Activated CD8-positive, alpha-beta memory T cell treated with anti-CD3 and anti-CD28 coated beads for 36 hours (primary cell): ENCODE measurements around the gene PYCARD. TPM values are rescaled to one million over a fixed set of nuclear protein-coding genes. Genes with fewer than 3 reads are reported as not detected.
"Not testable (repeated sequence)": the region's sequence is repeated elsewhere in the genome, so short reads cannot be mapped to it uniquely, and the experiment has no call there.

Experiments
- CTCF ChIA-PET: fragments of 350-600 bp; sonication (Branson Sonifier 250); formaldehyde crosslinking; loops from one replicate; lab custom pipeline; 2021; ENCODE audit warnings: antibody characterized with exemption; lab: Charles Lee
- POLR2A ChIA-PET: fragments of 350-600 bp; sonication (Branson Sonifier 250); formaldehyde crosslinking; loops from one replicate; lab custom pipeline; 2021; ENCODE audit warnings: antibody characterized with exemption; lab: Charles Lee
- total RNA-seq, 2 experiments: library from RNA; stranded (reverse); gene quantifications; one replicate each; pipeline ENCODE4 v1.2.3, GENCODE V29; 2021

Gene PYCARD
- 1 to 10 TPM; 5.2 to 6.9 TPM for total RNA-seq

- POLR2A ChIA-PET, result interaction anchor here (0.5 to 2.6 kb wide), 8 partner anchors 9 to 305 kb away, joined by 3 to 13 read pairs (median 4); partner anchors contain the start of genes FUS, RUSF1 and TRIM72
These were observed at the start of gene PYCARD for GRCh38 chr16:31202414-31203375. PYCARD (minus strand) TSS chr16:31202760; CDS start chr16:31202690, 70 bp downstream.

GRCh38 chr16:31251435-31251834, 48.9 kb upstream of the PYCARD start:
- ChIA-PET CTCF (no interaction called here), POLR2A (no interaction called here)

More at GRCh38 chr16:31202414-31203375, at the start of gene PYCARD:
- CTCF ChIA-PET, result interaction anchor here (1.1 to 2.8 kb wide), 5 partner anchors 13 to 180 kb away, joined by 3 to 11 read pairs (median 6); no protein-coding TSS in a partner anchor

- POLR2A ChIA-PET, result no interaction called here
- CTCF ChIA-PET, result no interaction called here
These were observed 48.3 kb upstream of the PYCARD start for GRCh38 chr16:31250782-31251384.

- POLR2A ChIA-PET, result no interaction called here
- CTCF ChIA-PET, result no interaction called here
These were observed 45.8 kb upstream of the PYCARD start for GRCh38 chr16:31248344-31248743.

- ChIA-PET POLR2A (no interaction called here), CTCF (no interaction called here)
These were observed 43.7 kb upstream of the PYCARD start for GRCh38 chr16:31246296-31246695.

GRCh38 chr16:31245598-31245997, 43.0 kb upstream of the PYCARD start:
- CTCF ChIA-PET, POLR2A ChIA-PET: not testable (repeated sequence)

- POLR2A ChIA-PET, result no interaction called here
These were observed 41.4 kb upstream of the PYCARD start for GRCh38 chr16:31243734-31244670.

GRCh38 chr16:31242206-31242605, 39.6 kb upstream of the PYCARD start:
- CTCF ChIA-PET, result no interaction called here

More at GRCh38 chr16:31243734-31244670, 41.4 kb upstream of the PYCARD start:
- CTCF ChIA-PET, result interaction anchor here (0.7 kb wide), 1 partner anchor 151 kb away, joined by 3 read pairs; no protein-coding TSS in a partner anchor

GRCh38 chr16:31238041-31238440, 35.5 kb upstream of the PYCARD start:
- CTCF ChIA-PET, result no interaction called here

More at GRCh38 chr16:31242206-31242605, 39.6 kb upstream of the PYCARD start:
- POLR2A ChIA-PET, result no interaction called here

GRCh38 chr16:31229501-31229900, 26.9 kb upstream of the PYCARD start:
- CTCF ChIA-PET, result no interaction called here

More at GRCh38 chr16:31238041-31238440, 35.5 kb upstream of the PYCARD start:
- POLR2A ChIA-PET, result no interaction called here

GRCh38 chr16:31228206-31228605, 25.6 kb upstream of the PYCARD start:
- POLR2A ChIA-PET, result no interaction called here
- CTCF ChIA-PET, result interaction anchor here (0.5 to 1.3 kb wide), 2 partner anchors 10 to 62 kb away, joined by 3 to 4 read pairs; no protein-coding TSS in a partner anchor

More at GRCh38 chr16:31229501-31229900, 26.9 kb upstream of the PYCARD start:
- POLR2A ChIA-PET, result no interaction called here

GRCh38 chr16:31225193-31225592, 22.6 kb upstream of the PYCARD start:
- ChIA-PET CTCF (interaction anchor here (1.2 kb wide), 1 partner anchor 9 kb away, joined by 3 read pairs; no protein-coding TSS in a partner anchor), POLR2A (no interaction called here)

- CTCF ChIA-PET, result no interaction called here
These were observed 21.8 kb upstream of the PYCARD start for GRCh38 chr16:31224092-31224955.

GRCh38 chr16:31223044-31223443, 20.5 kb upstream of the PYCARD start:
- ChIA-PET POLR2A (no interaction called here), CTCF (no interaction called here)

More at GRCh38 chr16:31224092-31224955, 21.8 kb upstream of the PYCARD start:
- POLR2A ChIA-PET, result no interaction called here

- POLR2A ChIA-PET, result no interaction called here
- CTCF ChIA-PET, result interaction anchor here (0.6 kb wide), 1 partner anchor 97 kb away, joined by 3 read pairs; no protein-coding TSS in a partner anchor
These were observed 19.0 kb upstream of the PYCARD start for GRCh38 chr16:31221357-31222160.

GRCh38 chr16:31219154-31219741, 16.7 kb upstream of the PYCARD start:
- POLR2A ChIA-PET, result no interaction called here
- CTCF ChIA-PET, result no interaction called here
